Measurements from ENCODE around the gene KANSL2. TPM values are rescaled to one million over a fixed set of nuclear protein-coding genes. Genes with fewer than 3 reads are reported as not detected.

Gene KANSL2
- total and polyA plus RNA-seq, 9 of the 15 experiments (the other 6 are each of a cell fraction or from before 2014, with no cell fraction given), result 41.1 to 89.8 (median 55.4) TPM

DNA sequence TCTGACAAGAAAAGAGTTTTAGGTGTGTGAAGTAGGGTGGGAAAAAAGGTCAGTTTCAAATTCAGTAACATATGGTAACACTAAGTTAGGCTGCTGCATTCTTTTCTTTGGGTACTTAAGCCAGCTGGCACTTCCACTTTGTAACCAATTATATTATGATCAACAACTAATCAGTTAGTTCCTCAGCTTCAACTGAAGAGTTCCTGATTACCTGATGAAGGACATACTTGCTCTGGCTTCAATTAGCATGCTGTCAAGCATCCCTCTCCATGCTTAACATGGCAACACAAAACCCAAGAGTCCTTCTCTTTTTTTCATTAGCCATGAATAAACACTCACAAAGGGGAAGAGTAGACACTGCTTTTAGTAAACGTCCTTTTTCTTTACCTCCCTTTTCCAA is 6.8 kb upstream of the KANSL2 start:
- FAIRE-seq (no peak), DNase-seq (ENCODE audit: extremely low read depth in 1 of 4, low spot score in 3 of 4) (no peak), ATAC-seq (no peak)
- Histone ChIP-seq H3K4me3 (no peak overlapping the region), H3K27me3 (ENCODE audit: control insufficient read depth in 2 of 2, insufficient read depth in 2 of 2, low read length in 2 of 2) (no peaks in the 10 kb centered on the region), H3K9ac (ENCODE audit: insufficient read depth in 1 of 2, low read depth in 2 of 2, low read length in 2 of 2) (no peak overlapping the region), H3K79me2 (ENCODE audit: control insufficient read depth, insufficient read depth, low read length) (peaks cover 39% of the 10 kb centered on the region), H3K27ac (ENCODE audit: extremely low read depth, low read depth, low read length) (no peak overlapping the region), H3K4me2 (ENCODE audit: insufficient read depth, low read length) (no peak overlapping the region), H4K20me1 (replicated peaks; ENCODE audit: control insufficient read depth, insufficient read depth, low read length) (peaks cover 10% of the 10 kb centered on the region; the same call in 1 of the 2 replicates), H3K9me3 (replicated peaks; ENCODE audit: control insufficient read depth, insufficient read depth, low read depth, low read length) (no peaks in the 10 kb centered on the region), H3K36me3 (ENCODE audit: control insufficient read depth, insufficient read depth, low read length) (peaks cover 62% of the 10 kb centered on the region), H3K9me1 (ENCODE audit: control insufficient read depth, insufficient read depth, low read length) (no peaks in the 10 kb centered on the region), H2AFZ (ENCODE audit: low read depth, low read length) (no peak overlapping the region), H3K4me1 (replicated peaks in 1 of 2; ENCODE audit: control insufficient read depth in 2 of 2, insufficient read depth in 2 of 2, low read length in 2 of 2) (peaks cover 7 to 19% of the 10 kb centered on the region in 2 experiments; a peak in 3 of 5 replicates)
- CTCF ChIA-PET (ENCODE audit: low intra/inter-chr PET ratio), result no interaction called here
- BruUV-seq (replicated peaks), result no TSS peak
- 27% methylated on average over 1 of the region's 1 CpG for WGBS (ENCODE audit: insufficient coverage, low coverage, missing lambda C conversion rate)
- in situ Hi-C loops (cut with MboI), result no loop called here
- POLR2A ChIA-PET, result interaction anchor here (1.5 kb wide), 1 partner anchor 13 kb away, joined by 5 read pairs; no protein-coding TSS in a partner anchor
- intact Hi-C loops (cut with micrococcal nuclease), result no loop called here
- TF ChIP-seq ZNF232 (CRISPR knock-in tag; IDR thresholded peaks at IDR 0.05) (no peak), ZC3H11A (IDR thresholded peaks at IDR 0.05; ENCODE audit: low read depth, low read length) (no peak), EGR1 (conservative IDR thresholded peaks at IDR 0.05) (no peak), ZNF561 (CRISPR knock-in tag; conservative IDR thresholded peaks at IDR 0.05) (no peak), HDAC8 (tag; IDR thresholded peaks at IDR 0.05) (no peak), RBFOX2 (IDR thresholded peaks at IDR 0.05; ENCODE audit: low read depth, low read length) (no peak), BMI1 (IDR thresholded peaks at IDR 0.05; ENCODE audit: low read length) (no peak), KAT8 (IDR thresholded peaks at IDR 0.05; ENCODE audit: low read depth) (no peak)
- TF ChIP-seq, protein P1, sequence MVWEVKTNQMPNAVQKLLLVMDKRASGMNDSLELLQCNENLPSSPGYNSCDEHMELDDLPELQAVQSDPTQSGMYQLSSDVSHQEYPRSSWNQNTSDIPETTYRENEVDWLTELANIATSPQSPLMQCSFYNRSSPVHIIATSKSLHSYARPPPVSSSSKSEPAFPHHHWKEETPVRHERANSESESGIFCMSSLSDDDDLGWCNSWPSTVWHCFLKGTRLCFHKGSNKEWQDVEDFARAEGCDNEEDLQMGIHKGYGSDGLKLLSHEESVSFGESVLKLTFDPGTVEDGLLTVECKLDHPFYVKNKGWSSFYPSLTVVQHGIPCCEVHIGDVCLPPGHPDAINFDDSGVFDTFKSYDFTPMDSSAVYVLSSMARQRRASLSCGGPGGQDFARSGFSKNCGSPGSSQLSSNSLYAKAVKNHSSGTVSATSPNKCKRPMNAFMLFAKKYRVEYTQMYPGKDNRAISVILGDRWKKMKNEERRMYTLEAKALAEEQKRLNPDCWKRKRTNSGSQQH (CRISPR knock-in tag; IDR thresholded peaks at IDR 0.05), result no peak
- TF ChIP-seq, protein P2, sequence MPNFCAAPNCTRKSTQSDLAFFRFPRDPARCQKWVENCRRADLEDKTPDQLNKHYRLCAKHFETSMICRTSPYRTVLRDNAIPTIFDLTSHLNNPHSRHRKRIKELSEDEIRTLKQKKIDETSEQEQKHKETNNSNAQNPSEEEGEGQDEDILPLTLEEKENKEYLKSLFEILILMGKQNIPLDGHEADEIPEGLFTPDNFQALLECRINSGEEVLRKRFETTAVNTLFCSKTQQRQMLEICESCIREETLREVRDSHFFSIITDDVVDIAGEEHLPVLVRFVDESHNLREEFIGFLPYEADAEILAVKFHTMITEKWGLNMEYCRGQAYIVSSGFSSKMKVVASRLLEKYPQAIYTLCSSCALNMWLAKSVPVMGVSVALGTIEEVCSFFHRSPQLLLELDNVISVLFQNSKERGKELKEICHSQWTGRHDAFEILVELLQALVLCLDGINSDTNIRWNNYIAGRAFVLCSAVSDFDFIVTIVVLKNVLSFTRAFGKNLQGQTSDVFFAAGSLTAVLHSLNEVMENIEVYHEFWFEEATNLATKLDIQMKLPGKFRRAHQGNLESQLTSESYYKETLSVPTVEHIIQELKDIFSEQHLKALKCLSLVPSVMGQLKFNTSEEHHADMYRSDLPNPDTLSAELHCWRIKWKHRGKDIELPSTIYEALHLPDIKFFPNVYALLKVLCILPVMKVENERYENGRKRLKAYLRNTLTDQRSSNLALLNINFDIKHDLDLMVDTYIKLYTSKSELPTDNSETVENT (CRISPR knock-in tag; IDR thresholded peaks at IDR 0.05), result no peak
- TF ChIP-seq, protein P3, sequence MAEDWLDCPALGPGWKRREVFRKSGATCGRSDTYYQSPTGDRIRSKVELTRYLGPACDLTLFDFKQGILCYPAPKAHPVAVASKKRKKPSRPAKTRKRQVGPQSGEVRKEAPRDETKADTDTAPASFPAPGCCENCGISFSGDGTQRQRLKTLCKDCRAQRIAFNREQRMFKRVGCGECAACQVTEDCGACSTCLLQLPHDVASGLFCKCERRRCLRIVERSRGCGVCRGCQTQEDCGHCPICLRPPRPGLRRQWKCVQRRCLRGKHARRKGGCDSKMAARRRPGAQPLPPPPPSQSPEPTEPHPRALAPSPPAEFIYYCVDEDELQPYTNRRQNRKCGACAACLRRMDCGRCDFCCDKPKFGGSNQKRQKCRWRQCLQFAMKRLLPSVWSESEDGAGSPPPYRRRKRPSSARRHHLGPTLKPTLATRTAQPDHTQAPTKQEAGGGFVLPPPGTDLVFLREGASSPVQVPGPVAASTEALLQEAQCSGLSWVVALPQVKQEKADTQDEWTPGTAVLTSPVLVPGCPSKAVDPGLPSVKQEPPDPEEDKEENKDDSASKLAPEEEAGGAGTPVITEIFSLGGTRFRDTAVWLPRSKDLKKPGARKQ (CRISPR knock-in tag; IDR thresholded peaks at IDR 0.05), result no peak
- TF ChIP-seq, protein P4, sequence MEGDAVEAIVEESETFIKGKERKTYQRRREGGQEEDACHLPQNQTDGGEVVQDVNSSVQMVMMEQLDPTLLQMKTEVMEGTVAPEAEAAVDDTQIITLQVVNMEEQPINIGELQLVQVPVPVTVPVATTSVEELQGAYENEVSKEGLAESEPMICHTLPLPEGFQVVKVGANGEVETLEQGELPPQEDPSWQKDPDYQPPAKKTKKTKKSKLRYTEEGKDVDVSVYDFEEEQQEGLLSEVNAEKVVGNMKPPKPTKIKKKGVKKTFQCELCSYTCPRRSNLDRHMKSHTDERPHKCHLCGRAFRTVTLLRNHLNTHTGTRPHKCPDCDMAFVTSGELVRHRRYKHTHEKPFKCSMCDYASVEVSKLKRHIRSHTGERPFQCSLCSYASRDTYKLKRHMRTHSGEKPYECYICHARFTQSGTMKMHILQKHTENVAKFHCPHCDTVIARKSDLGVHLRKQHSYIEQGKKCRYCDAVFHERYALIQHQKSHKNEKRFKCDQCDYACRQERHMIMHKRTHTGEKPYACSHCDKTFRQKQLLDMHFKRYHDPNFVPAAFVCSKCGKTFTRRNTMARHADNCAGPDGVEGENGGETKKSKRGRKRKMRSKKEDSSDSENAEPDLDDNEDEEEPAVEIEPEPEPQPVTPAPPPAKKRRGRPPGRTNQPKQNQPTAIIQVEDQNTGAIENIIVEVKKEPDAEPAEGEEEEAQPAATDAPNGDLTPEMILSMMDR (IDR thresholded peaks at IDR 0.05 in 2 of 3, conservative IDR thresholded peaks at IDR 0.05 in 1 of 3; ENCODE audit: insufficient read depth in 2 of 3, low read depth in 1 of 3, low read length in 3 of 3), result no peak

Data from K562 (cell line).